ENCODE results near the gene DAB2. TPM values are rescaled to one million over a fixed set of nuclear protein-coding genes. Genes with fewer than 3 reads are reported as not detected.

DAB2 gene
- total RNA-seq, 1 donor from 2014 or later = 63.6 TPM

DNA sequence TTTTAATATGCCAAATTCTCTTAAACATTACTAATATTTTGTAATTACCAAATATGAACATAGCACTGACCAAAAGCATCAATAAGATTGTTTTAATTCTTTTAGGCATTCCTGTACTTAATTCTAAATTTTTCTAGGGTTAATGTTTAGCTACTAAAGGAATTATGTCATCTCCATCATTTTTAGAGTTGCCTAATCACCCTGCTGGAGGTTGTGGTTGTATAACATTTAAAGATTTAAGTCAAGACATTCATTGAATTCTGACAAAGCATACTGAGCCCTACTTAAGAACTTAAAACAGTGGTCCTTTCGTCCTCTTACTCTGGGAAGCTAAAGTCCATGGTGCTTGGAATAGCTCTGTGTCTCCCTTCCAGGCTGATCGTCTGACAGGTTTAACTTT, 28.1 kb upstream of the DAB2 start:
- TF ChIP-seq, protein P1, sequence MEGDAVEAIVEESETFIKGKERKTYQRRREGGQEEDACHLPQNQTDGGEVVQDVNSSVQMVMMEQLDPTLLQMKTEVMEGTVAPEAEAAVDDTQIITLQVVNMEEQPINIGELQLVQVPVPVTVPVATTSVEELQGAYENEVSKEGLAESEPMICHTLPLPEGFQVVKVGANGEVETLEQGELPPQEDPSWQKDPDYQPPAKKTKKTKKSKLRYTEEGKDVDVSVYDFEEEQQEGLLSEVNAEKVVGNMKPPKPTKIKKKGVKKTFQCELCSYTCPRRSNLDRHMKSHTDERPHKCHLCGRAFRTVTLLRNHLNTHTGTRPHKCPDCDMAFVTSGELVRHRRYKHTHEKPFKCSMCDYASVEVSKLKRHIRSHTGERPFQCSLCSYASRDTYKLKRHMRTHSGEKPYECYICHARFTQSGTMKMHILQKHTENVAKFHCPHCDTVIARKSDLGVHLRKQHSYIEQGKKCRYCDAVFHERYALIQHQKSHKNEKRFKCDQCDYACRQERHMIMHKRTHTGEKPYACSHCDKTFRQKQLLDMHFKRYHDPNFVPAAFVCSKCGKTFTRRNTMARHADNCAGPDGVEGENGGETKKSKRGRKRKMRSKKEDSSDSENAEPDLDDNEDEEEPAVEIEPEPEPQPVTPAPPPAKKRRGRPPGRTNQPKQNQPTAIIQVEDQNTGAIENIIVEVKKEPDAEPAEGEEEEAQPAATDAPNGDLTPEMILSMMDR (IDR thresholded peaks at IDR 0.05; ENCODE audit: unreplicated experiment) = no peak
- H3K36me3 Mint-ChIP-seq = no peaks in the 10 kb centered on the region
- H3K27me3 Mint-ChIP-seq (ENCODE audit: low read depth) = peaks cover 9% of the 10 kb centered on the region
- H3K4me3 Mint-ChIP-seq = no peak overlapping the region
- peaks cover 14% of the 10 kb centered on the region for H3K4me1 Mint-ChIP-seq
- peaks cover 2% of the 10 kb centered on the region for H3K9me3 Mint-ChIP-seq
- H3K27ac Mint-ChIP-seq = no peak overlapping the region
- DNase-seq (ENCODE audit: low spot score in 2 of 2, unreplicated experiment in 2 of 2) = no peak

DNA sequence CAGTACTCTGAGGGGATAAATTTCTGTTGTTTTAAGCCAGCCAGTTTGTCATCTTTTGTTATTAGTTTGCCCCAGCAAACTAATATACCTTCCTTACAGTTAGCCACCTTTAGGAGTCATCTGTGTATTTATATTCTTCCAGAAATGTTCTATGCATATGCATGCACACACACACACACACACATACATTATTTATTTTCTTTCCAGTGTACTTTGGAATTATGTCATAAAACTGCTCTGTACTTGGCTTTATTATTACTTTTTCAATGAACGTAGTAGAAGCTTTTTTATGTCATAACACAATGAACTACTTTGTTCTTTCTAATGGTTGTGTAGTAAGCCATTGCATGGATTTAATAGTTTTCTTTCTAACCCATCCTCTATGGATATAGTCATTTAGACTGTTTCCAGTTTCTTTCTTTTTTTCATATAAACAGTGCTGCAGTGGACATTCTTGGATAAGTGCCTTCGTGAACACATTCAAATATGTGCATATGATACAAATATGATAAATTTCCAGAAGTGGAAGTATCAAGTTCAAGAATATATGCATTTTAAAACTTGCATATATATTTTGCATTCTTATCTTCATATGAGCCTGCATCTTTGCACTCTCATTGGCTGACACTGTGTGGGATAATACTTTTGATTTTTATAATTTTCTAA, 26.6 kb upstream of the DAB2 start:
- Mint-ChIP-seq H3K36me3 (no peaks in the 10 kb centered on the region), H3K4me1 (peaks cover 9% of the 10 kb centered on the region), H3K27me3 (ENCODE audit: low read depth) (peaks cover 6% of the 10 kb centered on the region), H3K27ac (no peak overlapping the region), H3K9me3 (no peaks in the 10 kb centered on the region), H3K4me3 (no peak overlapping the region)
- TF ChIP-seq, protein P1 (IDR thresholded peaks at IDR 0.05; ENCODE audit: unreplicated experiment) = no peak
- no peak for DNase-seq (ENCODE audit: low spot score in 2 of 2, unreplicated experiment in 2 of 2)

DNA sequence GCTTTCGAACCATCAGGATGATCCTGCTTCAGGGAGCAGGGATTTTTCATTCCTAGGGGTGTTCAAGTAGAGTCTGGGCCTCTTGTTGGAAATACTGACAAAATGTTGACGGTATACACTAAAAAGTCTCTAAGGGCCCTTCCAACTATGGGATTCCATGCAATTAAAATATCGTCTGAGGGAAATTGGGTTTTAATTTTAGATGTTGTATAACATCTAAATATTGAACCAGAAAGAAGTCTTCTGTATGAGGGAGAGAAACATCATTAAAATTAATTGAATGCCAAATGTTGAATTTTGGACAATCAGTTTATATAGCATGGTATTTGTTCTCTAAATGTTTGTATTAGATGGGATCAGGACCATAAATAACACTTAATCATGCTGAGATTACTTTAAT, 25.7 kb upstream of the DAB2 start:
- DNase-seq (ENCODE audit: low spot score in 2 of 2, unreplicated experiment in 2 of 2) = no peak
- H3K9me3 Mint-ChIP-seq = no peaks in the 10 kb centered on the region
- H3K36me3 Mint-ChIP-seq = no peaks in the 10 kb centered on the region
- TF ChIP-seq, protein P1 (IDR thresholded peaks at IDR 0.05; ENCODE audit: unreplicated experiment) = no peak
- H3K4me1 Mint-ChIP-seq = peaks cover 9% of the 10 kb centered on the region
- no peak overlapping the region for H3K27ac Mint-ChIP-seq
- H3K27me3 Mint-ChIP-seq (ENCODE audit: low read depth) = peaks cover 2% of the 10 kb centered on the region
- H3K4me3 Mint-ChIP-seq = no peak overlapping the region

DNA sequence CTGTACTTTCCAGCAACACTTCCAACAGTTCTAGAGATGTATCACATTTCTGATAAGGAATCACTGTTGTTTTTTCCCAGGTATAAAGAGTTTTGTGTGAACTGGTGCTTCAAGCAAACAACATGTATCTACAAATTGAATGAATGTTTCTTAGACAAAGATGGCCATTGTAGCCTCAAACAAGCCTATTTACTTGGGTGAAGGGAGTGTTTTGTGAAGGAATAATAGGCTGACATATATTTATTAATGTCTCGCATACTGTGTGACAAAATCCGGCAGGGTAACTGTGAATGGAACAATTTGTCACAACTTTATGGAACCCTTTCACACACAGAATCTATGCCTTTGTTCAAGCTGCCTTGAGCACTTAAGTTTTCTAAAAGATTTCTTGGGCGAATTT, 24.8 kb upstream of the DAB2 start:
- no peak for DNase-seq (ENCODE audit: low spot score in 2 of 2, unreplicated experiment in 2 of 2)
- Mint-ChIP-seq H3K27ac (no peak overlapping the region), H3K36me3 (no peaks in the 10 kb centered on the region), H3K9me3 (no peaks in the 10 kb centered on the region), H3K4me1 (peaks cover 9% of the 10 kb centered on the region), H3K27me3 (ENCODE audit: low read depth) (no peaks in the 10 kb centered on the region), H3K4me3 (no peak overlapping the region)
- TF ChIP-seq, protein P1 (IDR thresholded peaks at IDR 0.05; ENCODE audit: unreplicated experiment) = no peak

DNA sequence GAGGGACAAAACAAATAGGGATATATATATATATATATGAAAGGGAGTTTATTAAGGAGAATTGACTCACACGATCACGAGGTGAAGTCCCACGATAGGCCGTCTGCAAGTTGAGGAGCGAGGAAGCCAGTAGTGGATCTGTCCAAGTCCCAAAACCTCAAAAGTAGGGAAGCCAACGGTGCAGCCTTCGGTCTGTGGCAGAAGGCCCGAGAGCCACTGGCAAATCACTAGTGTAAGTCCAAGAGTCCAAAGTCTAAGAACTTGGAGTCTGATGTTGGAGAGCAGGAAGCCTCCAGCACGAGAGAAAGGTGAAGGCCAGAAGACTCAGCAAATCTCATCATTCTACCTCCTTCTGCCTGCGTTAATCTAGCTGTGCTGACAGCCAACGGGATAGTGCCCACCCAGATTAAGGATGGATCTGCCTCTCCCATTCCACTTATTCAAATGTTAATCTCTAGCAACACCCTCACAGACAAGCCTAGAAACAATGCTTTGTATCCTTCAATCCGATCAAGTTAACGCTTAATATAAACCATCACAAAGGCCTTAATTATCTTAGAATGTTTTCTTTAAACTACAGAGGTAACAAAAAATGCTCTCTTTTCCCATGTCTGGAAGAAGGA, 23.8 kb upstream of the DAB2 start:
- Mint-ChIP-seq H3K27me3 (ENCODE audit: low read depth) (no peaks in the 10 kb centered on the region), H3K36me3 (no peaks in the 10 kb centered on the region), H3K9me3 (no peaks in the 10 kb centered on the region), H3K27ac (no peak overlapping the region), H3K4me1 (peaks cover 9% of the 10 kb centered on the region), H3K4me3 (no peak overlapping the region)
- TF ChIP-seq, protein P1 (IDR thresholded peaks at IDR 0.05; ENCODE audit: unreplicated experiment) = no peak
- DNase-seq (ENCODE audit: low spot score in 2 of 2, unreplicated experiment in 2 of 2) = no peak
